Caco-2 (cell line): Measurements from ENCODE around the gene ZDHHC14. TPM values are rescaled to one million over a fixed set of nuclear protein-coding genes. Genes with fewer than 3 reads are reported as not detected.

Experiments used
- BruUV-seq: library from RNA; stranded (reverse); fragments of 400-500 nt; replicated peaks from 2 replicates; lab custom pipeline; 2021; lab: Mats Ljungman, UMichigan
- CTCF ChIA-PET: fragments of 300-600 bp; sonication (Branson Sonifier 250); formaldehyde crosslinking; loops from one replicate; lab custom pipeline; 2022; ENCODE audit warnings: antibody characterized with exemption; lab: Charles Lee
- POLR2A ChIA-PET: fragments of 300-600 bp; sonication (Branson Sonifier 250); formaldehyde crosslinking; loops from one replicate; lab custom pipeline; 2022; ENCODE audit warnings: antibody characterized with exemption; lab: Charles Lee
- DNase-seq, 2 experiments: peaks; one replicate each; pipeline versions ENCODE4 v3.0.0 to v3.0.0-alpha.2; 2020 to 2022
- H3K27me3 ChIP-seq: replicated peaks from 2 replicates; pipeline ENCODE4 v1.6.0; 2011; ENCODE audit warnings: low read length; ENCODE audit not compliant: control insufficient read depth, insufficient read depth
- H3K36me3 ChIP-seq: 2 replicates; pipeline ENCODE4 v1.5.1; 2011; ENCODE audit warnings: low read length; ENCODE audit not compliant: control insufficient read depth, insufficient read depth
- H3K4me1 ChIP-seq: fragments of 250-450 bp; sonication (Bioruptor Pico); 2 replicates; pipeline ENCODE4 v1.5.1; 2020; ENCODE audit warnings: mild to moderate bottlenecking
- H3K4me3 ChIP-seq: 2 replicates; pipeline ENCODE4 v1.5.1; 2011; ENCODE audit warnings: low read depth, mild to moderate bottlenecking, control low read depth, low read length
- H3K9me3 ChIP-seq: fragments of 250-450 bp; sonication (Bioruptor Pico); 2 replicates; pipeline ENCODE4 v1.5.1; 2020; ENCODE audit warnings: mild to moderate bottlenecking, moderate library complexity
- H3K27ac Mint-ChIP-seq: one replicate; pipeline ENCODE4 v1.8.0; 2022; ENCODE audit warnings: mixed read lengths; ENCODE audit not compliant: unreplicated experiment
- H3K27me3 Mint-ChIP-seq: one replicate; pipeline ENCODE4 v1.8.0; 2022; ENCODE audit warnings: mixed read lengths; ENCODE audit not compliant: insufficient read depth, unreplicated experiment
- H3K36me3 Mint-ChIP-seq: one replicate; pipeline ENCODE4 v1.8.0; 2022; ENCODE audit warnings: mild to moderate bottlenecking, mixed read lengths; ENCODE audit not compliant: insufficient read depth, unreplicated experiment
- H3K4me1 Mint-ChIP-seq: one replicate; pipeline ENCODE4 v1.8.0; 2022; ENCODE audit warnings: low read depth, mixed read lengths; ENCODE audit not compliant: unreplicated experiment
- H3K4me3 Mint-ChIP-seq: one replicate; pipeline ENCODE4 v1.8.0; 2022; ENCODE audit warnings: mild to moderate bottlenecking, moderate library complexity, mixed read lengths; ENCODE audit not compliant: unreplicated experiment
- H3K9me3 Mint-ChIP-seq: one replicate; pipeline ENCODE4 v1.8.0; 2022; ENCODE audit warnings: mixed read lengths; ENCODE audit not compliant: unreplicated experiment
- intact Hi-C: fragments of 100-400 bp; cut with micrococcal nuclease; formaldehyde crosslinking; loops from one replicate; pipeline ENCODE4 v1.10.0; 2022; ENCODE audit not compliant: unreplicated experiment
- total RNA-seq: library from RNA; stranded (reverse); gene quantifications from 2 replicates; pipeline ENCODE4 v1.2.3, GENCODE V29; 2022
- TF ChIP-seq, protein P1 (sequence below), 2 experiments: fragments of 200-600 bp in 1 of 2; IDR thresholded peaks; 1 replicate in 1 of 2; 2 replicates in 1 of 2; pipeline versions ENCODE4 v1.5.1 to v1.8.0; 2011 to 2022; ENCODE audit warnings: antibody characterized with exemption in 1 of 2, control low read depth in 1 of 2, inconsistent platforms in 1 of 2, low read depth in 1 of 2, low read length in 1 of 2, mild to moderate bottlenecking in 1 of 2, moderate library complexity in 1 of 2; ENCODE audit not compliant: insufficient read depth in 1 of 2, severe bottlenecking in 1 of 2, unreplicated experiment in 1 of 2

ZDHHC14 gene
- total RNA-seq, 1 experiment from 2014 or later = 22.1 TPM

DNA sequence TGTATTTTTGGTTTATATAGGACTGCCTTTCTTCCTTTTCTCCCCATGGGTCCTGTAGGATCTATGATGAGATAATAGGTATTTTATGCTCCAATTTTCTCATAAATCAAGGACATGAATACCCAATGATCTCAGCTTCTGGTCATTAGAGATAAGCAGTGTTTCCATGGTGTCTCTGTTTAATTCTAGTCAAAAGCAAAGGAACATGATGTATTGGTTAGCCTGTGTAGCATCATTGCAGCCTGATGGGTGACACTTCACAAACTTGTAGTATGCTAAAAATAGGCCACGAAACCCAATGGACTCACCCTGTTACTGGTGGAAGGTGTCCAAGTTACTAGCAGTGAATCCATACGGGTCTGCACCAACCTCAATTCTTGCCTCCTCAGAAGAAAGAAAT, 325.9 kb downstream of the ZDHHC14 start:
- Histone ChIP-seq H3K9me3 (no peaks in the 10 kb centered on the region), H3K36me3 (no peaks in the 10 kb centered on the region), H3K4me1 (no peaks in the 10 kb centered on the region), H3K27me3 (no peaks in the 10 kb centered on the region), H3K4me3 (no peak overlapping the region)
- Mint-ChIP-seq H3K36me3 (no peaks in the 10 kb centered on the region), H3K27me3 (no peaks in the 10 kb centered on the region), H3K4me1 (peaks cover 7% of the 10 kb centered on the region), H3K9me3 (no peaks in the 10 kb centered on the region), H3K4me3 (no peak overlapping the region), H3K27ac (no peak overlapping the region)
- intact Hi-C loops = no loop called here
- no peak for DNase-seq
- BruUV-seq = no TSS peak
- TF ChIP-seq, protein P1, sequence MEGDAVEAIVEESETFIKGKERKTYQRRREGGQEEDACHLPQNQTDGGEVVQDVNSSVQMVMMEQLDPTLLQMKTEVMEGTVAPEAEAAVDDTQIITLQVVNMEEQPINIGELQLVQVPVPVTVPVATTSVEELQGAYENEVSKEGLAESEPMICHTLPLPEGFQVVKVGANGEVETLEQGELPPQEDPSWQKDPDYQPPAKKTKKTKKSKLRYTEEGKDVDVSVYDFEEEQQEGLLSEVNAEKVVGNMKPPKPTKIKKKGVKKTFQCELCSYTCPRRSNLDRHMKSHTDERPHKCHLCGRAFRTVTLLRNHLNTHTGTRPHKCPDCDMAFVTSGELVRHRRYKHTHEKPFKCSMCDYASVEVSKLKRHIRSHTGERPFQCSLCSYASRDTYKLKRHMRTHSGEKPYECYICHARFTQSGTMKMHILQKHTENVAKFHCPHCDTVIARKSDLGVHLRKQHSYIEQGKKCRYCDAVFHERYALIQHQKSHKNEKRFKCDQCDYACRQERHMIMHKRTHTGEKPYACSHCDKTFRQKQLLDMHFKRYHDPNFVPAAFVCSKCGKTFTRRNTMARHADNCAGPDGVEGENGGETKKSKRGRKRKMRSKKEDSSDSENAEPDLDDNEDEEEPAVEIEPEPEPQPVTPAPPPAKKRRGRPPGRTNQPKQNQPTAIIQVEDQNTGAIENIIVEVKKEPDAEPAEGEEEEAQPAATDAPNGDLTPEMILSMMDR (IDR thresholded peaks at IDR 0.05; ENCODE audit: insufficient read depth in 1 of 2, low read depth in 1 of 2, low read length in 1 of 2, severe bottlenecking in 1 of 2, unreplicated experiment in 1 of 2) = no peak
- CTCF ChIA-PET = no interaction called here
- POLR2A ChIA-PET = no interaction called here

DNA sequence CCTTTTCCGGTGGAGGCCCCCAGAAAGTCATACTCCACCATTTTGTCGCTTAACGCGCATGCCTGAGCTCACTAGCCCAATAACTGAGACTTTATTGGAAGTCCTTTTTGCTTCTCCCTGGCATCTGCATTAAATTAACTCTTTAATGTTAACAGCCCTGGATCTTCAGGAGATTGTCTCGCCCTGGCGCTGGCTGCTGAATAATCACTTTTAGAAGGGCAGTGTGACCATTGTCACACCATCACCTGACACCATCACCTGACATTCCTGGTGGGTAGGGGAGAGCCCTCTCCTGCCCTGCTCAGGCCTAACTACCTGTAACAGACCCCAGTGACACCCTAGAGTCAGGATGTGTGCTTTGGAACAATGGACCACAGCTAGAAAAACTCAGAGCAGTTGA, 326.6 kb downstream of the ZDHHC14 start:
- Mint-ChIP-seq H3K4me3 (no peak overlapping the region), H3K9me3 (no peaks in the 10 kb centered on the region), H3K27me3 (no peaks in the 10 kb centered on the region), H3K36me3 (no peaks in the 10 kb centered on the region), H3K4me1 (peaks cover 7% of the 10 kb centered on the region), H3K27ac (no peak overlapping the region)
- Histone ChIP-seq H3K4me1 (no peaks in the 10 kb centered on the region), H3K9me3 (no peaks in the 10 kb centered on the region), H3K36me3 (no peaks in the 10 kb centered on the region), H3K4me3 (no peak overlapping the region), H3K27me3 (no peaks in the 10 kb centered on the region)
- CTCF ChIA-PET = no interaction called here
- intact Hi-C loops = no loop called here
- POLR2A ChIA-PET = no interaction called here
- TF ChIP-seq, protein P1 (IDR thresholded peaks at IDR 0.05; ENCODE audit: insufficient read depth in 1 of 2, low read depth in 1 of 2, low read length in 1 of 2, severe bottlenecking in 1 of 2, unreplicated experiment in 1 of 2) = no peak
- BruUV-seq = no TSS peak
- DNase-seq = no peak

DNA sequence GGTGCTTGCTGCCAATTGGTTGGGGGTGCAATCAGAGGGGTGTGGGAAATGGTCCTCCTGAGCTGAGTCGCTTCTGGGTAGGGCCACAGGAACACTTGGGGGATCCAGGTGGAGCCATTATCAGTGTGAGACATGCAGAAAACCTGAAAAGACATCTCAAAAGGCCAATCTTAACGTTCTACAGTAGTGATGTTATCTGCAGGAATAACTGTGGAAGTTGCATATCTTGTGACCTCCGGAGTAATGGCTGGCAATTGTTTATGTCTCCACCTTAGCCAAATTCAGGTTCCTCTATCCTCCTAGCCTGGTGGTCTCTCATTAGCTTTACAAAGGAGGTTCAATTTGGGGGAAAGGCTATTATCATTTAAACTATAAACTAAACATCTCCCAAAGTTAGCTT, 327.2 kb downstream of the ZDHHC14 start:
- DNase-seq = no peak
- Mint-ChIP-seq H3K9me3 (no peaks in the 10 kb centered on the region), H3K36me3 (no peaks in the 10 kb centered on the region), H3K27ac (no peak overlapping the region), H3K4me3 (no peak overlapping the region), H3K4me1 (peaks cover 7% of the 10 kb centered on the region), H3K27me3 (no peaks in the 10 kb centered on the region)
- ChIA-PET POLR2A (no interaction called here), CTCF (no interaction called here)
- TF ChIP-seq, protein P1 (IDR thresholded peaks at IDR 0.05; ENCODE audit: insufficient read depth in 1 of 2, low read depth in 1 of 2, low read length in 1 of 2, severe bottlenecking in 1 of 2, unreplicated experiment in 1 of 2) = no peak
- intact Hi-C loops = no loop called here
- Histone ChIP-seq H3K36me3 (no peaks in the 10 kb centered on the region), H3K4me3 (no peak overlapping the region), H3K27me3 (no peaks in the 10 kb centered on the region), H3K9me3 (no peaks in the 10 kb centered on the region), H3K4me1 (no peaks in the 10 kb centered on the region)
- no TSS peak for BruUV-seq
